Transverse colon (tissue), 4 donors: ENCODE data around the gene PPP1R3G. TPM values are rescaled to one million over a fixed set of nuclear protein-coding genes. Genes with fewer than 3 reads are reported as not detected.

ENCODE experiments used
- DNase-seq: peaks from one replicate; pipeline ENCODE4 v3.0.0-alpha.2; 2019
- H3K27ac ChIP-seq, 4 donors: fragments of 200-600 bp; sonication (generic); 2 replicates each; pipeline ENCODE4 v1.5.1; 2016 to 2018; ENCODE audit warnings: inconsistent platforms in 4 of 4
- H3K27me3 ChIP-seq: fragments of 200-600 bp; sonication (generic); 2 replicates; pipeline ENCODE4 v1.5.1; 2017; ENCODE audit warnings: inconsistent platforms
- H3K36me3 ChIP-seq, 4 donors: fragments of 200-600 bp; sonication (generic); 2 replicates each; pipeline ENCODE4 v1.5.1; 2017 to 2019; ENCODE audit warnings: inconsistent platforms in 4 of 4
- H3K4me1 ChIP-seq, 4 donors: fragments of 200-600 bp; sonication (generic); 2 replicates each; pipeline ENCODE4 v1.5.1; 2017 to 2020; ENCODE audit warnings: inconsistent platforms in 4 of 4
- H3K4me3 ChIP-seq, 4 donors: fragments of 200-600 bp; sonication (generic); 1 replicate in 1 of 4; 2 replicates in 3 of 4; pipeline versions ENCODE4 v1.5.1 to v1.6.1; 2017 to 2019; ENCODE audit warnings: inconsistent platforms in 4 of 4
- H3K9me3 ChIP-seq, 2 donors: fragments of 200-600 bp; sonication (generic); 2 replicates each; pipeline ENCODE4 v1.5.1; 2017 to 2019; ENCODE audit warnings: inconsistent platforms in 2 of 2
- CTCF ChIP-seq, 5 experiments: fragments of 200-600 bp in 3 of 5; fragments of 450-650 bp in 2 of 5; sonication (generic) in 3 of 5; IDR thresholded peaks; 1 replicate in 2 of 5; 2 replicates in 3 of 5; pipeline ENCODE4 v1.5.1; 2016 to 2017; ENCODE audit warnings: antibody characterized with exemption in 5 of 5, inconsistent platforms in 3 of 5, mild to moderate bottlenecking in 2 of 5, moderate library complexity in 1 of 5
- EP300 ChIP-seq: sonication (generic); formaldehyde crosslinking; IDR thresholded peaks from one replicate; pipeline ENCODE4 v1.6.1; 2017; ENCODE audit warnings: antibody characterized with exemption, low read depth
- POLR2A ChIP-seq: fragments of 450-650 bp; IDR thresholded peaks from one replicate; pipeline ENCODE4 v1.6.1; 2016; ENCODE audit warnings: antibody characterized with exemption, mild to moderate bottlenecking, moderate library complexity
- POLR2AphosphoS5 ChIP-seq, 3 donors: sonication (generic); formaldehyde crosslinking; IDR thresholded peaks; one replicate each; pipeline ENCODE4 v1.6.1; 2016; ENCODE audit warnings: antibody characterized with exemption in 3 of 3
- WGBS, 2 donors: methylation state at CpG; one replicate each; pipeline ENCODE4 v1.1.5; 2018; ENCODE audit warnings: low coverage in 1 of 2; 5-methylcytosine and 5-hydroxymethylcytosine counted together
- in situ Hi-C, 4 donors: fragments of 200-750 bp; cut with MboI; loops; one replicate each; pipeline versions ENCODE4 v1.15.0 to v1.15.1; 2017; ENCODE audit warnings: low sequenced_read_pairs in 3 of 4, low pct_ligation_motif_present in 1 of 4, low pct_unique_long_range_greater_than_20kb in 1 of 4
- intact Hi-C: fragments of 100-400 bp; cut with DNase I; formaldehyde crosslinking; loops from one replicate; pipeline ENCODE4 v1.15.1; 2023; ENCODE audit warnings: low total_unique reads
- total RNA-seq, 4 donors: library from RNA; depleted of rRNA; stranded (reverse); fragments of >200 nt; gene quantifications; one replicate each; pipeline ENCODE4 v1.1.0, GENCODE V29; 2016

PPP1R3G gene
- total RNA-seq, 4 donors from 2014 or later = 0.40 to 1.2 (median 0.95) TPM; not detected in 1

GRCh38 chr6:5093231-5094015, 8.3 kb downstream of the PPP1R3G start:
- no peaks in the 10 kb centered on the region for H3K36me3 ChIP-seq
- H3K9me3 ChIP-seq = no peaks in the 10 kb centered on the region
- intact Hi-C loops (no loop called here), in situ Hi-C loops (no loop called here)
- H3K4me1 ChIP-seq = peaks cover 0 to 8% (median 3%) of the 10 kb centered on the region in 4 donors
- TF ChIP-seq POLR2AphosphoS5 (IDR thresholded peaks at IDR 0.05) = no peak
- no peak for TF ChIP-seq CTCF (IDR thresholded peaks at IDR 0.05)
- TF ChIP-seq EP300 = no peak
- no peak for TF ChIP-seq POLR2A
- no peak for DNase-seq
- H3K4me3 ChIP-seq = no peak overlapping the region
- no peak overlapping the region for H3K27ac ChIP-seq
- no peaks in the 10 kb centered on the region for H3K27me3 ChIP-seq
- WGBS, 2 donors = 90 to 94% methylated on average over 2 to 7 of the region's 7 CpGs

GRCh38 chr6:5094327-5094726, 9.2 kb downstream of the PPP1R3G start:
- H3K27ac ChIP-seq = no peak overlapping the region
- H3K27me3 ChIP-seq = no peaks in the 10 kb centered on the region
- WGBS, 2 donors = 63 to 83% methylated on average over 2 to 3 of the region's 3 CpGs
- in situ Hi-C loops = no loop called here
- H3K4me1 ChIP-seq = peaks cover 0 to 7% (median 3%) of the 10 kb centered on the region in 4 donors
- H3K9me3 ChIP-seq = no peaks in the 10 kb centered on the region
- intact Hi-C loops = no loop called here
- TF ChIP-seq POLR2A (no peak), POLR2AphosphoS5 (IDR thresholded peaks at IDR 0.05) (no peak), EP300 (no peak), CTCF (IDR thresholded peaks at IDR 0.05) (no peak)
- no peak for DNase-seq
- no peaks in the 10 kb centered on the region for H3K36me3 ChIP-seq
- H3K4me3 ChIP-seq = no peak overlapping the region

- no peaks in the 10 kb centered on the region for H3K27me3 ChIP-seq
- no peak for TF ChIP-seq CTCF (IDR thresholded peaks at IDR 0.05)
- no peak for TF ChIP-seq POLR2AphosphoS5 (IDR thresholded peaks at IDR 0.05)
- no peak for TF ChIP-seq POLR2A
- TF ChIP-seq EP300 = no peak
- H3K9me3 ChIP-seq = no peaks in the 10 kb centered on the region
- peaks cover 0 to 1% (median 0%) of the 10 kb centered on the region in 4 donors for H3K4me1 ChIP-seq
- no peaks in the 10 kb centered on the region for H3K36me3 ChIP-seq
- no peak overlapping the region for H3K4me3 ChIP-seq
- in situ Hi-C loops (no loop called here), intact Hi-C loops (no loop called here)
- no peak for DNase-seq
- no peak overlapping the region for H3K27ac ChIP-seq
- WGBS, 2 donors = 63 to 81% methylated on average over 3 of the region's 3 CpGs
These were observed 10.1 kb downstream of the PPP1R3G start for GRCh38 chr6:5095236-5095635.

- no peaks in the 10 kb centered on the region for H3K4me1 ChIP-seq
- WGBS, 2 donors = 81% methylated on average over 2 of the region's 2 CpGs; no CpG with 5 or more reads in 1 of the 2 donors
- no peak for DNase-seq
- no peak overlapping the region for H3K27ac ChIP-seq
- no peaks in the 10 kb centered on the region for H3K36me3 ChIP-seq
- TF ChIP-seq CTCF (IDR thresholded peaks at IDR 0.05) = no peak
- no peak for TF ChIP-seq POLR2AphosphoS5 (IDR thresholded peaks at IDR 0.05)
- no peak for TF ChIP-seq EP300
- no peak for TF ChIP-seq POLR2A
- intact Hi-C loops = no loop called here
- H3K4me3 ChIP-seq = no peak overlapping the region
- H3K27me3 ChIP-seq = no peaks in the 10 kb centered on the region
- in situ Hi-C loops = no loop called here
- no peaks in the 10 kb centered on the region for H3K9me3 ChIP-seq
These were observed 11.3 kb downstream of the PPP1R3G start for GRCh38 chr6:5096482-5096881.
